Measurements from ENCODE around the gene SPAG16.

DNA sequence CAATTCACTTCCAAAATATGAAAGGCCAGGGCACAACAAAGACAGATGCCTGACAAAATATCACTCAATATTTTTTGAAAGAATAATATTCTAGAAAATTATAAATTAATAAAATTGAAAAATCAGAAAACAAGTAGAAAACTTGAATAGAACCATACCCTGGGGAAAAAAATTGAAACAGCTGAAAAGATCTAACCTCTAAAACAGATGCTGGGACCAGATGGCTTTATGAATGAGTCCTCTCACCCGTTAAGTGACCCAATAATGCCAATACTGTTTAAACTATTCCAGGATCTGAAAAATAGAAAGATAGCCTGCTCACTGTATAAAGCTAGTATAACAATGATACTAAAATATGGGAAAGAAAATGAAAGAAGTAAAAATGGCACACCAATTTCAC lies 804.3 kb downstream of the SPAG16 start:
- TF ChIP-seq, protein P1, sequence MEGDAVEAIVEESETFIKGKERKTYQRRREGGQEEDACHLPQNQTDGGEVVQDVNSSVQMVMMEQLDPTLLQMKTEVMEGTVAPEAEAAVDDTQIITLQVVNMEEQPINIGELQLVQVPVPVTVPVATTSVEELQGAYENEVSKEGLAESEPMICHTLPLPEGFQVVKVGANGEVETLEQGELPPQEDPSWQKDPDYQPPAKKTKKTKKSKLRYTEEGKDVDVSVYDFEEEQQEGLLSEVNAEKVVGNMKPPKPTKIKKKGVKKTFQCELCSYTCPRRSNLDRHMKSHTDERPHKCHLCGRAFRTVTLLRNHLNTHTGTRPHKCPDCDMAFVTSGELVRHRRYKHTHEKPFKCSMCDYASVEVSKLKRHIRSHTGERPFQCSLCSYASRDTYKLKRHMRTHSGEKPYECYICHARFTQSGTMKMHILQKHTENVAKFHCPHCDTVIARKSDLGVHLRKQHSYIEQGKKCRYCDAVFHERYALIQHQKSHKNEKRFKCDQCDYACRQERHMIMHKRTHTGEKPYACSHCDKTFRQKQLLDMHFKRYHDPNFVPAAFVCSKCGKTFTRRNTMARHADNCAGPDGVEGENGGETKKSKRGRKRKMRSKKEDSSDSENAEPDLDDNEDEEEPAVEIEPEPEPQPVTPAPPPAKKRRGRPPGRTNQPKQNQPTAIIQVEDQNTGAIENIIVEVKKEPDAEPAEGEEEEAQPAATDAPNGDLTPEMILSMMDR (IDR thresholded peaks at IDR 0.05): no peak
- TF ChIP-seq POLR2A (IDR thresholded peaks at IDR 0.05): no peak
